Colonic mucosa (tissue), 4 donors: Measurements from ENCODE around the gene LTN1. TPM values are rescaled to one million over a fixed set of nuclear protein-coding genes. Genes with fewer than 3 reads are reported as not detected.
"Not testable (repeated sequence)": the region's sequence is repeated elsewhere in the genome, so short reads cannot be mapped to it uniquely, and the experiment has no call there.

Experiments
- DNase-seq: peaks from one replicate; pipeline ENCODE4 v3.0.0-alpha.2; 2020
- H3K27ac ChIP-seq: fragments of 200-600 bp; one replicate; pipeline ENCODE4 v1.8.0; 2021
- H3K27me3 ChIP-seq: fragments of 200-600 bp; one replicate; pipeline ENCODE4 v1.8.0; 2021
- H3K36me3 ChIP-seq: fragments of 200-600 bp; one replicate; pipeline ENCODE4 v1.8.0; 2021
- H3K4me1 ChIP-seq: fragments of 200-600 bp; one replicate; pipeline ENCODE4 v1.8.0; 2021; ENCODE audit warnings: mild to moderate bottlenecking
- H3K4me3 ChIP-seq: fragments of 200-600 bp; one replicate; pipeline ENCODE4 v1.8.0; 2021
- H3K9ac ChIP-seq, 2 donors: one replicate each; pipeline ENCODE4 v1.7.0; 2013; ENCODE audit warnings: control low read depth in 2 of 2, low read depth in 2 of 2, low read length in 2 of 2
- H3K9me3 ChIP-seq: fragments of 200-600 bp; one replicate; pipeline ENCODE4 v1.8.0; 2021
- intact Hi-C: fragments of 100-400 bp; cut with DNase I; formaldehyde crosslinking; loops from one replicate; pipeline ENCODE4 v1.14.1; 2022
- total RNA-seq, 2 donors: library from RNA; stranded (reverse); fragmentation: NEBNext Ultra II Directional in 1 of 2; extraction: Animal tissue kit (Norgen Biotek cat#: 25700) in 1 of 2; gene quantifications; one replicate each; pipeline ENCODE4 v1.2.1, GENCODE V29; 2021
- TF ChIP-seq, protein P1 (sequence below): fragments of 200-600 bp; IDR thresholded peaks from one replicate; pipeline ENCODE4 v1.8.0; 2022; ENCODE audit warnings: antibody characterized with exemption, mild to moderate bottlenecking
- donor health status: healthy.
- donor health status: DM: no; HTN: no; CAD: no.
- donor health status: DM: no; HTN: no; CAD: no.

The LTN1 gene
- total RNA-seq, 2 donors from 2014 or later, result 21.1 to 33.2 TPM

DNA sequence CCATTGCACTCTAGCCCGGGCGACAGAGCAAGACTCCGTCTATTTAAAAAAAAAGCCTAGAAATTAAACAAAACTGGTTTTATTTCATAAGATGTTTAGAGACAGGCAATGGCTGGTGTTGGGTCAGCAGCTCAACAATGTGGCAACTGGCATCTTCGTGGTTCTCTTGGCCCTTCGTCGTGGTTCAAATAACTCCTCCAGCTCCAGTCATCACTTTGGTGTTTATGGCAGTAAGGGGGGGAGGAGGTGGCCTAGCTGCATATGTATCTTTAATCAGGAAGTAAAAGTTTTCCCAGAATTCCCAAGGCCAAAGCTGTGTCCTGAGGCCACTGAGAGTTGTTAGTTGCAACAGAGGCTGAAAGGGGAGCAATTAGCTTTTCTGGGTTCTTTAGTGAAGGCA lies 13.0 kb upstream of the LTN1 start:
- no peak overlapping the region for H3K27ac ChIP-seq
- intact Hi-C loops, result no loop called here
- no peak for DNase-seq
- H3K9me3 ChIP-seq, result no peaks in the 10 kb centered on the region
- H3K4me1 ChIP-seq, result no peaks in the 10 kb centered on the region
- H3K9ac ChIP-seq, result no peak overlapping the region
- no peaks in the 10 kb centered on the region for H3K27me3 ChIP-seq
- no peaks in the 10 kb centered on the region for H3K36me3 ChIP-seq
- TF ChIP-seq, protein P1, sequence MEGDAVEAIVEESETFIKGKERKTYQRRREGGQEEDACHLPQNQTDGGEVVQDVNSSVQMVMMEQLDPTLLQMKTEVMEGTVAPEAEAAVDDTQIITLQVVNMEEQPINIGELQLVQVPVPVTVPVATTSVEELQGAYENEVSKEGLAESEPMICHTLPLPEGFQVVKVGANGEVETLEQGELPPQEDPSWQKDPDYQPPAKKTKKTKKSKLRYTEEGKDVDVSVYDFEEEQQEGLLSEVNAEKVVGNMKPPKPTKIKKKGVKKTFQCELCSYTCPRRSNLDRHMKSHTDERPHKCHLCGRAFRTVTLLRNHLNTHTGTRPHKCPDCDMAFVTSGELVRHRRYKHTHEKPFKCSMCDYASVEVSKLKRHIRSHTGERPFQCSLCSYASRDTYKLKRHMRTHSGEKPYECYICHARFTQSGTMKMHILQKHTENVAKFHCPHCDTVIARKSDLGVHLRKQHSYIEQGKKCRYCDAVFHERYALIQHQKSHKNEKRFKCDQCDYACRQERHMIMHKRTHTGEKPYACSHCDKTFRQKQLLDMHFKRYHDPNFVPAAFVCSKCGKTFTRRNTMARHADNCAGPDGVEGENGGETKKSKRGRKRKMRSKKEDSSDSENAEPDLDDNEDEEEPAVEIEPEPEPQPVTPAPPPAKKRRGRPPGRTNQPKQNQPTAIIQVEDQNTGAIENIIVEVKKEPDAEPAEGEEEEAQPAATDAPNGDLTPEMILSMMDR, result no peak
- no peak overlapping the region for H3K4me3 ChIP-seq

DNA sequence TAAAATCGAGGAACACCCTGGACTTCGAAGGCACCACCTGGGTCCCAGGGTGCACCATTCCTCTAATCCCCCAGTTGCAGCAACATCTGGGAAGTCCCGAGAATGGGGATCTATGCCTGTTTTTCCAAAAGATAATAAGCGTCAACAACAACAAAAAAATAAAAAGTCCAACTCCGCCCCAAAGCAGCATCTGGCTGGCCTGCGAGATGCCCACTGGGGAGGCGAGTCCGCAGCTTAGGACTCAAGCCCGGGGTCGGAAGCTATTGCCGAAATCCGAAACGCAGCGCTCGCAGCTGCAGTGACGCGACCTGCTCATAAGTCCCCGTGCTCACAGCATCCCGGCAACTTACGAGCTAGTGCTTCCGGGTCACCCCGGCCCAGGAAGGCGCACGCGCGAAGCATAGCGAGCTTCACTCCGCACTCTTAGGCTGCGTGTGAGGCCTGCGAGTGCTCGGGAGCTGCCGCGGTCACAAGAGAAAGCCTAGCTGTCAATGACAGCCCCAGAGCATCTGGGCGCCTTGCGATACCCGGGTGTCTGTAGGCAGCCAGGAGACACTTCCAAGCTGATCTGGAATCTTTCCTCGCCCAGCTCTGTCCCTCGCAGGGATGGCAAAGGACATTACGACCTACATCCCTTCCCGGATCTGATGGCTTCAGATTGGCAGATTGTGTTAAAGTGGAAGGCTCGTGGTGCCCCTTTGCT lies 9.9 kb upstream of the LTN1 start:
- H3K27me3 ChIP-seq, result no peaks in the 10 kb centered on the region
- peak overlapping the region; percentile 88 for H3K27ac ChIP-seq
- no peaks in the 10 kb centered on the region for H3K9me3 ChIP-seq
- peak overlapping the region; percentile 46 for H3K4me3 ChIP-seq
- DNase-seq, result peak; percentile 96
- H3K36me3 ChIP-seq, result no peaks in the 10 kb centered on the region
- peak overlapping the region; percentile 82 to 96 for H3K9ac ChIP-seq
- intact Hi-C loops, result no loop called here
- H3K4me1 ChIP-seq, result no peaks in the 10 kb centered on the region
- TF ChIP-seq, protein P1, result no peak

DNA sequence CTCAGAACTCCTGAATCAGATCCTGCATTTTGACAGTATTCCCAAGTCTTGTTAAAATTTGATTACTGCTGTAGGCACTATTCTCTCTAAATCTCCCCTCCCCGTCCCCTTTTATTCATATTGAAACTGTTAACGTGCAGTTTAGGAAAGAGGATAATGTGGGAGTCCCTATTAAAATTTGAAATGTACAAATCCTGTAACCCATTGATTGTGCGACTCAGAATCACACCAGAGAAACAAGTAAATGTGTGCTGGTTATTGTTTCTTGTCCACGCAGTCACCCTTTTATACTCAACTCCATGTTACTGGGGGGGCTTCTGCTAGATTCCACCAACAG lies 584 bp upstream of the LTN1 start:
- Histone ChIP-seq H3K9ac (peak overlapping the region; percentile 28 to 85), H3K9me3 (no peaks in the 10 kb centered on the region), H3K27ac (peak overlapping the region; percentile 90), H3K4me3 (peak overlapping the region; percentile 83), H3K27me3 (no peaks in the 10 kb centered on the region), H3K4me1 (peaks cover 7% of the 10 kb centered on the region), H3K36me3 (no peaks in the 10 kb centered on the region)
- no peak for DNase-seq
- TF ChIP-seq, protein P1, result no peak
- intact Hi-C loops, result no loop called here

DNA sequence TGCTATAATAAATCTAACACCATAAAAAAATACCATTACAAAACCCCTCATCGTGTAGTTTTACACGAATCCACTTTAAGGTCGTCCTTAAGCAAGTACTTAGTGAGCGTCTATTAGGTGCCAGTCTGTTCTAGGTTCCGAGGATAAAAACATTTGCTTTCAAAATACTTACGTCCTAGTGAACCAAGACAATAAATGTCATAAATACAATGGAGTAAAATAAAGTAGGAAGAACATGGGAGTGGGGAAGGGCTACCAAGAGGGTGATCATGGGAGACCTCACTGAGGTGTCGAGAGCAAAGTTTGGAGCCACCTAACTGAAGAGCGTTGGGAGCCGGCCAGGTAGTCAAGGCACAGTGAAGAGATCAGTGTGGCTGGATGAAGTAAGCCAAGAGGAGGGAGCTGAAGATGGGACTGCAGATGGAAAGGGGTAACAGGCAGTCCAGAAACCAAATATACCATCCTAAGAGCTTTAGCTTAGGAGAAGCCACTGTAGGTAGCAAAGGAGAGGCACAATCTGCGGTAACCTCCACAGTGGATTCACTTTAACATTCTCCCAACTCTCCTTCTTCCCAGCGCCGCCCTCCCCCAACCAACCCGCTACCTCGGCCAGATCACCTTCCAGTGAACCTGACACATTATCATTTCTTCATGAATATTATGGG lies 684 bp downstream of the LTN1 start:
- H3K9ac ChIP-seq, result peak overlapping the region; percentile 78 to 85
- H3K4me3 ChIP-seq, result peak overlapping the region; percentile 83
- H3K27me3 ChIP-seq, result no peaks in the 10 kb centered on the region
- intact Hi-C loops, result no loop called here
- H3K9me3 ChIP-seq, result no peaks in the 10 kb centered on the region
- peak overlapping the region; percentile 90 for H3K27ac ChIP-seq
- H3K4me1 ChIP-seq, result peaks cover 7% of the 10 kb centered on the region
- TF ChIP-seq, protein P1, result no peak
- H3K36me3 ChIP-seq, result no peaks in the 10 kb centered on the region
- DNase-seq, result no peak

DNA sequence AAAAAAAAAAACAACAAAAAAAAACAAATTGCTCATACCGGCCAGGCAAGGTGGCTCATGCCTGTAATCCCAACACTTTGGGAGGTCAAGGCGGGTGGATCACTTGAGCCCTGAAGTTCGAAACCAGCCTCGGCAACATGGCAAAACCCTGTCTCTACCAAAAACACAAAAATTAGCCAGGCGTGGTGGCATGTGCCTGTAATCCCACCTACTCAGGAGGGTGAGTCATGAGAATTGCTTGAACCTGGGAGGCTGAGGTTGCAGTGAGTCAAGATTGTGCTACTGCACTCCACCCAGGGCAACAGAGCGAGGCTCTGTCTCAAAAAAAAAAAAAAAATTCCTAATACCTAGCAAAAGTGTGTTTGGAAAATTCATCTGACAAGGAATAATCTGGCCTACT lies 4.5 kb downstream of the LTN1 start:
- H3K4me3 ChIP-seq, H3K4me1 ChIP-seq, H3K27ac ChIP-seq, DNase-seq, H3K27me3 ChIP-seq, H3K9me3 ChIP-seq, H3K36me3 ChIP-seq, H3K9ac ChIP-seq: not testable (repeated sequence)
- intact Hi-C loops, result loop anchor here (10.0 kb wide), 1 partner anchor 67 kb away; no protein-coding TSS in a partner anchor

DNA sequence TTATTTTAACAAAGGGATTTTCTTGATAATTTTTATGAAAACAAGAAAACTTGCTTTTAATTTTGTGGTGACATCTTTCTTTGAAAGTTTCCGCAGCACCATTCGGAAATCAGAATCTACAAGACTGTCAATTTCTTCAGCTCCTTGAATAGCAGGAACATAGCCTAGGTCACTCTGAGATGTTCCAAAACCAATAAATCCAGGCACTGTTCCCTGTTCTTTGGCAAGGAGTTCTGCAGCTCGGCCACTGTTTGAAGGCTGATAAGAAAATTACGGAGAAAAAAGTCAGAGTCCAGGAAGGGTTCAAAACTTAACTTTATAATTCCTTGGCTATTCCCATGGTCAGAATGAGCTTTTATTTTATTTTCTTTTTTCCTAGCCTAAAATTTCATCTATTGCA lies 6.0 kb downstream of the LTN1 start:
- no peak overlapping the region for H3K27ac ChIP-seq
- H3K4me1 ChIP-seq, result peaks cover 5% of the 10 kb centered on the region
- TF ChIP-seq, protein P1, result no peak
- intact Hi-C loops, result loop anchor here (10.0 kb wide), 1 partner anchor 68 kb away; no protein-coding TSS in a partner anchor
- H3K9ac ChIP-seq, result no peak overlapping the region
- H3K9me3 ChIP-seq, result no peaks in the 10 kb centered on the region
- H3K4me3 ChIP-seq, result no peak overlapping the region
- DNase-seq, result no peak
- H3K36me3 ChIP-seq, result no peaks in the 10 kb centered on the region
- no peaks in the 10 kb centered on the region for H3K27me3 ChIP-seq
